Measurements from ENCODE around the gene KMO.

The KMO gene

GRCh38 chr1:241630899-241631298 is 98.7 kb downstream of the KMO start:
- DNase-seq, result no peak

- no peak for DNase-seq
These were observed 99.5 kb downstream of the KMO start for GRCh38 chr1:241631674-241632073.

GRCh38 chr1:241632987-241633386 is 100.8 kb downstream of the KMO start:
- DNase-seq, result no peak

GRCh38 chr1:241635556-241636152 is 103.5 kb downstream of the KMO start:
- DNase-seq, result no peak

GRCh38 chr1:241636291-241636690 is 104.1 kb downstream of the KMO start:
- DNase-seq, result no peak

GRCh38 chr1:241637046-241637590 is 104.9 kb downstream of the KMO start:
- DNase-seq, result no peak

GRCh38 chr1:241637604-241638003 is 105.4 kb downstream of the KMO start:
- DNase-seq, result no peak

GRCh38 chr1:241638099-241638682 is 106.0 kb downstream of the KMO start:
- no peak for DNase-seq

GRCh38 chr1:241638909-241639622 is 106.9 kb downstream of the KMO start:
- DNase-seq, result no peak

- DNase-seq, result no peak
These were observed 107.5 kb downstream of the KMO start for GRCh38 chr1:241639623-241640148.

- peak in 1 of 2 experiments; percentile 57 for DNase-seq
These were observed 108.1 kb downstream of the KMO start, which contains the start of the genes CHML and OPN3 for GRCh38 chr1:241640149-241640866. CHML (minus strand) TSS chr1:241640369; CDS start chr1:241635766, 4,603 bp downstream. OPN3 (minus strand) TSS chr1:241640369; CDS start chr1:241640254, 115 bp downstream.

GRCh38 chr1:241640867-241641622 is 108.9 kb downstream of the KMO start:
- no peak for DNase-seq

- no peak for DNase-seq
These were observed 109.8 kb downstream of the KMO start for GRCh38 chr1:241641773-241642592.

- DNase-seq, result no peak
These were observed 110.4 kb downstream of the KMO start for GRCh38 chr1:241642593-241642944.

- no peak for DNase-seq
These were observed 112.1 kb downstream of the KMO start for GRCh38 chr1:241644259-241644658.

- no peak for DNase-seq
These were observed 113.0 kb downstream of the KMO start for GRCh38 chr1:241645199-241645598.

All from cerebellar nuclear complex (tissue), 1 donor.